H1 (cell line): ENCODE measurements around the gene STAC. TPM values are rescaled to one million over a fixed set of nuclear protein-coding genes. Genes with fewer than 3 reads are reported as not detected.

Source experiments
- CTCF ChIA-PET: fragments of 300-600 bp; sonication (Branson Sonifier 250); formaldehyde crosslinking; loops from one replicate; lab custom pipeline; 2021; ENCODE audit not compliant: partially characterized antibody; lab: Charles Lee
- POLR2A ChIA-PET: fragments of 300-600 bp; sonication (Branson Sonifier 250); formaldehyde crosslinking; loops from one replicate; lab custom pipeline; 2021; ENCODE audit warnings: inconsistent platforms; ENCODE audit not compliant: partially characterized antibody; lab: Charles Lee
- DNase-seq, 2 experiments: peaks; one replicate each; pipeline versions ENCODE4 v3.0.0 to v3.0.0-alpha.2; 2010 to 2022; ENCODE audit warnings: low spot score in 2 of 2, low read depth in 1 of 2, mixed read lengths in 1 of 2
- FAIRE-seq: peaks from 2 replicates; lab custom pipeline; 2011; peaks lifted over from hg19 to GRCh38; lab: Jason Lieb, UNC
- H2AFZ ChIP-seq: 2 replicates; pipeline ENCODE4 v1.8.1; 2012; ENCODE audit warnings: low read length, inconsistent platforms
- H2AK5ac ChIP-seq: 2 replicates; pipeline ENCODE4 v1.6.1; 2013; ENCODE audit warnings: low read depth, low read length
- H2BK120ac ChIP-seq: replicated peaks from 2 replicates; pipeline ENCODE3; 2013; ENCODE audit warnings: low read depth, low read length, inconsistent platforms
- H2BK12ac ChIP-seq: 2 replicates; pipeline ENCODE4 v1.6.1; 2013; ENCODE audit warnings: low read depth, low read length
- H2BK15ac ChIP-seq: 2 replicates; pipeline ENCODE4 v1.6.1; 2013; ENCODE audit warnings: low read length
- H2BK20ac ChIP-seq: 2 replicates; pipeline ENCODE4 v1.6.1; 2013; ENCODE audit warnings: low read length
- H2BK5ac ChIP-seq: 2 replicates; pipeline ENCODE4 v1.6.1; 2013; ENCODE audit warnings: low read depth, low read length
- H3K14ac ChIP-seq: 2 replicates; pipeline ENCODE4 v1.6.1; 2013; ENCODE audit warnings: inconsistent platforms; ENCODE audit not compliant: insufficient read length
- H3K18ac ChIP-seq: 2 replicates; pipeline ENCODE4 v1.6.1; 2013; ENCODE audit warnings: low read length; ENCODE audit errors: extremely low read depth
- H3K23ac ChIP-seq: 2 replicates; pipeline ENCODE4 v1.6.1; 2013; ENCODE audit warnings: inconsistent platforms; ENCODE audit not compliant: insufficient read length
- H3K23me2 ChIP-seq: 2 replicates; pipeline ENCODE4 v1.6.1; 2013; ENCODE audit warnings: low read depth, low read length
- H3K27ac ChIP-seq: 2 replicates; pipeline ENCODE4 v1.6.1; 2011; ENCODE audit warnings: low read depth, low read length, inconsistent platforms
- H3K27me3 ChIP-seq, 4 experiments: replicated peaks in 1 of 4; 1 replicate in 1 of 4; 2 replicates in 3 of 4; pipeline versions ENCODE4 v1.6.1 to v1.8.1; 2011 to 2013; ENCODE audit warnings: low read length in 3 of 4, mild to moderate bottlenecking in 3 of 4, inconsistent platforms in 2 of 4, mixed read lengths in 2 of 4, moderate library complexity in 1 of 4; ENCODE audit not compliant: control insufficient read depth in 3 of 4, insufficient read depth in 3 of 4; ENCODE audit errors: extremely low read depth in 1 of 4
- H3K36me3 ChIP-seq, 4 experiments: 2 replicates each; pipeline versions ENCODE4 v1.6.1 to v1.8.1; 2011 to 2013; ENCODE audit warnings: mild to moderate bottlenecking in 4 of 4, low read length in 3 of 4, moderate library complexity in 2 of 4, control low read depth in 1 of 4, inconsistent platforms in 1 of 4; ENCODE audit not compliant: insufficient read depth in 4 of 4, control insufficient read depth in 2 of 4
- H3K4ac ChIP-seq: replicated peaks from 2 replicates; pipeline ENCODE3; 2013; ENCODE audit warnings: low read length, low read depth, mixed read lengths, inconsistent platforms; ENCODE audit not compliant: insufficient read length
- H3K4me1 ChIP-seq, 4 experiments: replicated peaks in 1 of 4; 1 replicate in 1 of 4; 2 replicates in 3 of 4; pipeline versions ENCODE4 v1.6.1 to v1.8.1; 2011 to 2013; ENCODE audit warnings: low read length in 3 of 4, inconsistent platforms in 2 of 4, mixed read lengths in 1 of 4; ENCODE audit not compliant: insufficient read depth in 4 of 4, control insufficient read depth in 3 of 4
- H3K4me2 ChIP-seq, 2 experiments: 2 replicates each; pipeline versions ENCODE4 v1.6.1 to v1.8.1; 2011 to 2013; ENCODE audit warnings: low read depth in 2 of 2, low read length in 2 of 2, control low read depth in 1 of 2, inconsistent platforms in 1 of 2, mild to moderate bottlenecking in 1 of 2; ENCODE audit not compliant: insufficient read depth in 1 of 2
- H3K4me3 ChIP-seq, 4 experiments: fragments of 200-600, 300-600 bp in 1 of 4; sonication (generic), shearing (Covaris generic), sonication (Bioruptor Twin) in 1 of 4; 2 replicates each; pipeline versions ENCODE4 v1.5.1 to v1.8.1; 2011 to 2016; ENCODE audit warnings: low read length in 4 of 4, low read depth in 3 of 4, control low read depth in 2 of 4, inconsistent platforms in 2 of 4, mild to moderate bottlenecking in 2 of 4, mixed read lengths in 1 of 4, moderate library complexity in 1 of 4; ENCODE audit not compliant: insufficient read depth in 2 of 4; ENCODE audit errors: extremely low read depth in 1 of 4
- H3K56ac ChIP-seq: replicated peaks from 2 replicates; pipeline ENCODE3; 2013; ENCODE audit warnings: low read depth, mild to moderate bottlenecking, mixed read lengths, low read length, inconsistent platforms; ENCODE audit not compliant: insufficient read length
- H3K79me1 ChIP-seq: 2 replicates; pipeline ENCODE4 v1.6.1; 2013; ENCODE audit warnings: low read depth, low read length, control low read depth
- H3K79me2 ChIP-seq, 2 experiments: 2 replicates each; pipeline versions ENCODE4 v1.6.1 to v1.8.1; 2012 to 2013; ENCODE audit warnings: low read length in 2 of 2, mild to moderate bottlenecking in 2 of 2, inconsistent platforms in 1 of 2; ENCODE audit not compliant: insufficient read depth in 2 of 2, control insufficient read depth in 1 of 2
- H3K9ac ChIP-seq, 4 experiments: replicated peaks in 1 of 4; 1 replicate in 1 of 4; 2 replicates in 3 of 4; pipeline versions ENCODE4 v1.6.1 to v1.8.1; 2011 to 2013; ENCODE audit warnings: low read depth in 3 of 4, low read length in 3 of 4, control low read depth in 2 of 4, mild to moderate bottlenecking in 2 of 4, moderate library complexity in 2 of 4, inconsistent platforms in 1 of 4; ENCODE audit errors: extremely low read depth in 1 of 4
- H3K9me3 ChIP-seq, 2 experiments: 2 replicates each; pipeline versions ENCODE4 v1.6.1 to v1.8.1; 2012 to 2013; ENCODE audit warnings: mild to moderate bottlenecking in 2 of 2, moderate library complexity in 2 of 2, control low read depth in 1 of 2, inconsistent platforms in 1 of 2, low read depth in 1 of 2, low read length in 1 of 2, mixed read lengths in 1 of 2; ENCODE audit not compliant: insufficient read depth in 2 of 2
- H4K20me1 ChIP-seq, 2 experiments: replicated peaks in 1 of 2; 2 replicates each; pipeline versions ENCODE3 to v1.8.1; 2011 to 2013; ENCODE audit warnings: inconsistent platforms in 2 of 2, low read length in 2 of 2, mild to moderate bottlenecking in 1 of 2; ENCODE audit not compliant: insufficient read depth in 2 of 2, control insufficient read depth in 1 of 2
- H4K5ac ChIP-seq: 2 replicates; pipeline ENCODE4 v1.6.1; 2013; ENCODE audit warnings: low read length, low read depth, mixed read lengths, inconsistent platforms; ENCODE audit not compliant: insufficient read length
- H4K8ac ChIP-seq: 2 replicates; pipeline ENCODE4 v1.8.0; 2013; ENCODE audit warnings: mild to moderate bottlenecking, moderate library complexity, low read length, inconsistent platforms; ENCODE audit not compliant: insufficient read depth; ENCODE audit errors: extremely low read depth
- H4K91ac ChIP-seq: replicated peaks from 2 replicates; pipeline ENCODE3; 2013; ENCODE audit warnings: low read length, mixed read lengths, inconsistent platforms; ENCODE audit not compliant: insufficient read length
- BCL11A ChIP-seq, 2 experiments: IDR thresholded peaks; one replicate each; pipeline ENCODE4 v1.6.1; 2011; ENCODE audit warnings: low read depth in 2 of 2, low read length in 2 of 2, mild to moderate bottlenecking in 2 of 2
- CBX5 ChIP-seq: fragments of 300-800, 300-1000 bp; sonication (generic); IDR thresholded peaks from 2 replicates; pipeline ENCODE4 v1.7.1; 2016; ENCODE audit warnings: antibody characterized with exemption, low read length, low read depth
- CBX8 ChIP-seq: fragments of 300-800, 300-1000 bp; sonication (generic); IDR thresholded peaks from 2 replicates; pipeline ENCODE4 v1.7.1; 2016; ENCODE audit warnings: low read depth, low read length, borderline replicate concordance
- CHD2 ChIP-seq: IDR thresholded peaks from 2 replicates; pipeline ENCODE4 v1.6.1; 2012; ENCODE audit warnings: low read length, improper control_type of control experiment
- CREB1 ChIP-seq: IDR thresholded peaks from 2 replicates; pipeline ENCODE4 v1.6.1; 2012; ENCODE audit warnings: inconsistent platforms
- FOSL1 ChIP-seq: IDR thresholded peaks from 2 replicates; pipeline ENCODE4 v1.6.1; 2011; ENCODE audit warnings: mild to moderate bottlenecking, low read depth, low read length, moderate library complexity; ENCODE audit not compliant: insufficient read depth
- GTF2F1 ChIP-seq: IDR thresholded peaks from 2 replicates; pipeline ENCODE4 v1.6.1; 2012; ENCODE audit warnings: low read depth, low read length, improper control_type of control experiment, borderline replicate concordance
- JUN ChIP-seq: IDR thresholded peaks from 2 replicates; pipeline ENCODE4 v1.6.1; 2011; ENCODE audit warnings: low read depth, mild to moderate bottlenecking, improper control_type of control experiment, low read length
- PHF8 ChIP-seq: fragments of 200-600 bp; sonication (generic); conservative IDR thresholded peaks from 2 replicates; pipeline ENCODE4 v1.7.1; 2012; ENCODE audit warnings: low read depth, mild to moderate bottlenecking, inconsistent platforms, low read length, moderate library complexity
- SIX5 ChIP-seq: IDR thresholded peaks from 2 replicates; pipeline ENCODE4 v1.6.1; 2011; ENCODE audit warnings: mild to moderate bottlenecking, low read depth, low read length
- TCF12 ChIP-seq: IDR thresholded peaks from 2 replicates; pipeline ENCODE4 v1.6.1; 2011; ENCODE audit warnings: low read depth, mild to moderate bottlenecking, low read length
- TEAD4 ChIP-seq: IDR thresholded peaks from 2 replicates; pipeline ENCODE4 v1.6.1; 2012; ENCODE audit warnings: low read depth, low read length, inconsistent platforms, mixed read lengths
- WGBS, 2 experiments: shearing (Covaris generic) in 1 of 2; methylation state at CpG; one replicate each; pipeline versions ENCODE4 v1.1.6 to v1.1.7; 2013 to 2015; ENCODE audit warnings: low lambda C conversion rate in 2 of 2, mixed read lengths in 2 of 2, inconsistent platforms in 1 of 2, low coverage in 1 of 2, missing lambda C conversion rate in 1 of 2; ENCODE audit not compliant: insufficient replicate concordance in 2 of 2, insufficient coverage in 1 of 2, insufficient read length in 1 of 2; ENCODE audit errors: extremely low coverage in 1 of 2, missing lambda C conversion rate in 1 of 2; 5-methylcytosine and 5-hydroxymethylcytosine counted together
- polyA plus RNA-seq, 7 experiments: library from polyadenylated mRNA; depleted of rRNA in 3 of 7; stranded (reverse) in 5 of 7; unstranded in 2 of 7; fragments of >200 nt in 5 of 7; fragments of 200-250 nt in 2 of 7; gene quantifications; 1 replicate in 5 of 7; 2 replicates in 1 of 7; 4 replicates in 1 of 7; pipeline versions ENCODE4 v1.2.1 to v1.2.3, GENCODE V29; 2011 to 2013; ENCODE audit warnings: missing spikeins in 2 of 7, mixed read lengths in 2 of 7
- total RNA-seq: library from RNA; stranded (reverse); fragmentation: NEBNext Ultra II Directional; extraction: Animal tissue kit (Norgen Biotek cat#: 25700); gene quantifications from 2 replicates; pipeline ENCODE4 v1.2.1, GENCODE V29; 2021

Gene STAC
- total and polyA plus RNA-seq, 2 of the 8 experiments (the other 6 are each of a cell fraction or from before 2014, with no cell fraction given) = 8.0 to 18.1 TPM

- Histone ChIP-seq H3K4ac (no peak overlapping the region), H4K20me1 (no peaks in the 10 kb centered on the region), H3K23ac (no peak overlapping the region), H4K5ac (no peak overlapping the region), H3K4me3 (no peak overlapping the region), H3K4me1 (no peaks in the 10 kb centered on the region), H2BK15ac (no peak overlapping the region), H2BK20ac (no peak overlapping the region), H2AK5ac (no peak overlapping the region), H3K23me2 (no peaks in the 10 kb centered on the region), H3K79me1 (no peaks in the 10 kb centered on the region), H3K18ac (no peak overlapping the region), H3K9me3 (peaks cover 4 to 17% of the 10 kb centered on the region in 2 experiments; a peak in 2 of 4 replicates), H3K9ac (no peak overlapping the region), H2BK12ac (no peak overlapping the region), H3K27ac (no peak overlapping the region), H4K91ac (no peak overlapping the region), H3K79me2 (no peaks in the 10 kb centered on the region), H3K56ac (no peak overlapping the region), H2AFZ (no peak overlapping the region), H4K8ac (no peak overlapping the region), H2BK120ac (no peak overlapping the region), H2BK5ac (no peak overlapping the region), H3K36me3 (no peaks in the 10 kb centered on the region), H3K27me3 (no peaks in the 10 kb centered on the region), H3K14ac (no peak overlapping the region), H3K4me2 (no peak overlapping the region)
- FAIRE-seq (no peak), DNase-seq (no peak)
- POLR2A ChIA-PET = no interaction called here
- 80% methylated on average over 2 of the region's 2 CpGs; no CpG with 5 or more reads in 1 of the 2 experiments for WGBS, 2 experiments
- CTCF ChIA-PET = no interaction called here
- no peak for TF ChIP-seq FOSL1
- TF ChIP-seq TEAD4 = no peak
- TF ChIP-seq BCL11A (IDR thresholded peaks at IDR 0.05; ENCODE audit: low read depth in 2 of 2, low read length in 2 of 2) = no peak
- TF ChIP-seq PHF8 = no peak
- TF ChIP-seq CBX8 = no peak
- no peak for TF ChIP-seq CHD2
- no peak for TF ChIP-seq TCF12
- no peak for TF ChIP-seq CBX5
- TF ChIP-seq JUN = no peak
- no peak for TF ChIP-seq GTF2F1
- no peak for TF ChIP-seq CREB1
- no peak for TF ChIP-seq SIX5
These were observed 200.4 kb downstream of the STAC start for GRCh38 chr3:36580716-36581115.
